Endothelial cell of umbilical vein (primary cell): Measurements from ENCODE around the gene COX7A2L. TPM values are rescaled to one million over a fixed set of nuclear protein-coding genes. Genes with fewer than 3 reads are reported as not detected.

ENCODE experiments used
- BruUV-seq: library from RNA; stranded (reverse); fragments of 400-500 nt; replicated peaks from 2 replicates; lab custom pipeline; 2021; lab: Mats Ljungman, UMichigan
- CTCF ChIA-PET: fragments of 300-600, 350-600 bp; sonication (Branson Sonifier 250); formaldehyde crosslinking; loops from one replicate; lab custom pipeline; 2021; ENCODE audit warnings: antibody characterized with exemption, inconsistent platforms; lab: Charles Lee
- POLR2A ChIA-PET: fragments of 300-600, 350-600 bp; sonication (Branson Sonifier 250); formaldehyde crosslinking; loops from one replicate; lab custom pipeline; 2021; ENCODE audit warnings: antibody characterized with exemption, inconsistent platforms; lab: Charles Lee
- DNase-seq: peaks from one replicate; pipeline ENCODE4 v3.0.0-alpha.2; 2011; ENCODE audit warnings: low read depth, low spot score
- FAIRE-seq: peaks from 2 replicates; lab custom pipeline; 2011; peaks lifted over from hg19 to GRCh38; lab: Jason Lieb, UNC
- H2AFZ ChIP-seq: 2 replicates; pipeline ENCODE4 v1.6.0; 2012; ENCODE audit warnings: low read depth, low read length, control low read depth, inconsistent platforms
- H3K27ac ChIP-seq: 2 replicates; pipeline ENCODE4 v1.5.1; 2011; ENCODE audit warnings: low read depth, mild to moderate bottlenecking, control low read depth, low read length, moderate library complexity; ENCODE audit not compliant: insufficient read depth
- H3K27me3 ChIP-seq, 2 experiments: 2 replicates each; pipeline versions ENCODE4 v1.6.0 to v1.6.1; 2011; ENCODE audit warnings: low read length in 2 of 2, mixed read lengths in 1 of 2; ENCODE audit not compliant: control insufficient read depth in 2 of 2, insufficient read depth in 2 of 2
- H3K36me3 ChIP-seq, 2 experiments: 2 replicates in 1 of 2; 3 replicates in 1 of 2; pipeline ENCODE4 v1.5.1; 2011; ENCODE audit warnings: low read length in 2 of 2, mild to moderate bottlenecking in 1 of 2, moderate library complexity in 1 of 2; ENCODE audit not compliant: control insufficient read depth in 2 of 2, insufficient read depth in 2 of 2; ENCODE audit errors: extremely low read depth in 1 of 2
- H3K4me1 ChIP-seq: 3 replicates; pipeline ENCODE4 v1.5.1; 2011; ENCODE audit warnings: mild to moderate bottlenecking, low read length; ENCODE audit not compliant: control insufficient read depth, insufficient read depth; ENCODE audit errors: extremely low read depth
- H3K4me2 ChIP-seq: 2 replicates; pipeline ENCODE4 v1.6.1; 2011; ENCODE audit warnings: low read length, control low read depth, mixed read lengths; ENCODE audit not compliant: insufficient read depth
- H3K4me3 ChIP-seq, 3 experiments: fragments of 200-600 bp in 1 of 3; sonication (generic), shearing (Covaris generic) in 1 of 3; replicated peaks in 1 of 3; 2 replicates each; pipeline ENCODE4 v1.5.1; 2011 to 2016; ENCODE audit warnings: control low read depth in 3 of 3, low read length in 3 of 3, mild to moderate bottlenecking in 2 of 3, inconsistent platforms in 1 of 3, low read depth in 1 of 3, moderate library complexity in 1 of 3; ENCODE audit not compliant: insufficient read depth in 1 of 3
- H3K79me2 ChIP-seq: 2 replicates; pipeline ENCODE4 v1.6.0; 2012; ENCODE audit warnings: low read length, inconsistent platforms; ENCODE audit not compliant: control insufficient read depth, insufficient read depth
- H3K9ac ChIP-seq: replicated peaks from 2 replicates; pipeline ENCODE3; 2011; ENCODE audit warnings: low read length, control low read depth; ENCODE audit not compliant: insufficient read depth; ENCODE audit errors: extremely low read depth
- H3K9me1 ChIP-seq: replicated peaks from 3 replicates; pipeline ENCODE4 v1.6.0; 2011; ENCODE audit warnings: mild to moderate bottlenecking, low read length; ENCODE audit not compliant: control insufficient read depth, insufficient read depth; ENCODE audit errors: extremely low read depth
- H3K9me3 ChIP-seq: replicated peaks from 2 replicates; pipeline ENCODE4 v1.5.1; 2012; ENCODE audit warnings: low read length, inconsistent platforms; ENCODE audit not compliant: control insufficient read depth, insufficient read depth
- H4K20me1 ChIP-seq: replicated peaks from 2 replicates; pipeline ENCODE3; 2011; ENCODE audit warnings: mild to moderate bottlenecking, low read length; ENCODE audit not compliant: control insufficient read depth, insufficient read depth; ENCODE audit errors: extremely low read depth
- EZH2 ChIP-seq: IDR thresholded peaks from 2 replicates; pipeline ENCODE4 v1.6.1; 2012; ENCODE audit warnings: borderline replicate concordance, low read depth, mild to moderate bottlenecking, moderate library complexity, low read length, inconsistent platforms; ENCODE audit not compliant: severe bottlenecking
- FOS ChIP-seq: IDR thresholded peaks from 2 replicates; pipeline ENCODE4 v1.6.1; 2011; ENCODE audit warnings: mild to moderate bottlenecking, low read length, moderate library complexity, borderline replicate concordance; ENCODE audit not compliant: insufficient read depth
- GATA2 ChIP-seq: IDR thresholded peaks from 2 replicates; pipeline ENCODE4 v1.7.0; 2011; ENCODE audit warnings: low read depth, mild to moderate bottlenecking, moderate library complexity, mixed read lengths, low read length; ENCODE audit not compliant: insufficient read length, insufficient read depth
- JUN ChIP-seq: IDR thresholded peaks from 2 replicates; pipeline ENCODE4 v1.6.1; 2011; ENCODE audit warnings: borderline replicate concordance, low read depth; ENCODE audit not compliant: insufficient read length, insufficient read depth
- MYC ChIP-seq: IDR thresholded peaks from one replicate; pipeline ENCODE4 v1.6.1; 2011; ENCODE audit warnings: mild to moderate bottlenecking, low read depth, low read length
- POLR2A ChIP-seq: IDR thresholded peaks from 2 replicates; pipeline ENCODE4 v1.6.1; 2012; ENCODE audit warnings: low read depth, mild to moderate bottlenecking, control low read depth, low read length
- POLR2AphosphoS5 ChIP-seq: IDR thresholded peaks from 2 replicates; pipeline ENCODE4 v1.6.1; 2012; ENCODE audit warnings: low read depth, mild to moderate bottlenecking, control low read depth, low read length, moderate library complexity; ENCODE audit not compliant: insufficient read depth
- dilution Hi-C: fragments of 300-500 bp; cut with MboI; formaldehyde crosslinking; loops from one replicate; pipeline ENCODE4 v1.15.0; 2019; ENCODE audit warnings: low sequenced_read_pairs; ENCODE audit not compliant: extremely low pct_ligation_motif_present
- intact Hi-C: fragments of 100-400 bp; cut with micrococcal nuclease; formaldehyde crosslinking; loops from one replicate; pipeline ENCODE4 v1.10.0; 2022
- polyA plus RNA-seq, 4 experiments: library from polyadenylated mRNA; depleted of rRNA in 3 of 4; stranded (reverse) in 3 of 4; unstranded in 1 of 4; fragments of >200 nt; gene quantifications; 2 replicates each; pipeline versions ENCODE4 v1.2.1 to v1.2.3, GENCODE V29; 2011 to 2012; ENCODE audit warnings: missing spikeins in 1 of 4
- total RNA-seq: library from RNA; stranded (reverse); gene quantifications from 2 replicates; pipeline ENCODE4 v1.2.3, GENCODE V29; 2021
- TF ChIP-seq, protein P1 (sequence below), 2 donors: IDR thresholded peaks; 1 replicate in 1 of 2; 2 replicates in 1 of 2; pipeline ENCODE4 v1.5.1; 2011; ENCODE audit warnings: low read length in 2 of 2, mild to moderate bottlenecking in 2 of 2, moderate library complexity in 2 of 2, control low read depth in 1 of 2, inconsistent platforms in 1 of 2, low read depth in 1 of 2; ENCODE audit not compliant: insufficient read depth in 1 of 2; ENCODE audit errors: extremely low read depth in 1 of 2
- TF ChIP-seq, protein P2 (sequence below): IDR thresholded peaks from 2 replicates; pipeline ENCODE4 v1.6.1; 2011; ENCODE audit not compliant: insufficient read depth, insufficient read length

The COX7A2L gene
- total and polyA plus RNA-seq, 2 donors (not counting 3 experiments of a cell fraction or from before 2014, with no cell fraction given) = 94.2 to 119 TPM

DNA sequence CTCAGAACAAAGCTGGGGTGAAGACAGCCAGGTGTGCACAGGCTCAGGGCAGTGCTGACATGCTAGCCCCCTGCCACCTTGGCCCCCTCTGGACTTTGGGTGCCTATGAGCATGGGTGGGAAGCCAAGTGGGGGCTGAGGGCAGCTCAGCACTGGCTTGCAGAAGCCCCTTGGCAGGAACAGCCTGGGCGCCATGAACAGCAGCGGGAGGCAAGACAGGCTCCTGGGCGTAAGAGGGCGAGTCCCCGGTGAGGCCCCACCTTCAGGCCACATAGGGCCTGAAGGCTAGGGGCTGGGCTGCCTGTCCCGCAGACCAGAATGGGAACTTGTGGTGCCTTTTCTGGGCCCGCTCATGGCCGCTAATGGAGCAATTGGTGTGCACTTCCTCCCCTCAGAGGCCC lies 47.0 kb upstream of the COX7A2L start:
- H3K36me3 ChIP-seq = no peaks in the 10 kb centered on the region
- no peak overlapping the region for H3K27ac ChIP-seq
- no peak overlapping the region for H3K4me3 ChIP-seq
- no peak overlapping the region for H3K4me2 ChIP-seq
- H3K9me3 ChIP-seq = no peaks in the 10 kb centered on the region
- POLR2A ChIA-PET = no interaction called here
- no peak for TF ChIP-seq JUN
- no peak for TF ChIP-seq EZH2
- TF ChIP-seq, protein P1, sequence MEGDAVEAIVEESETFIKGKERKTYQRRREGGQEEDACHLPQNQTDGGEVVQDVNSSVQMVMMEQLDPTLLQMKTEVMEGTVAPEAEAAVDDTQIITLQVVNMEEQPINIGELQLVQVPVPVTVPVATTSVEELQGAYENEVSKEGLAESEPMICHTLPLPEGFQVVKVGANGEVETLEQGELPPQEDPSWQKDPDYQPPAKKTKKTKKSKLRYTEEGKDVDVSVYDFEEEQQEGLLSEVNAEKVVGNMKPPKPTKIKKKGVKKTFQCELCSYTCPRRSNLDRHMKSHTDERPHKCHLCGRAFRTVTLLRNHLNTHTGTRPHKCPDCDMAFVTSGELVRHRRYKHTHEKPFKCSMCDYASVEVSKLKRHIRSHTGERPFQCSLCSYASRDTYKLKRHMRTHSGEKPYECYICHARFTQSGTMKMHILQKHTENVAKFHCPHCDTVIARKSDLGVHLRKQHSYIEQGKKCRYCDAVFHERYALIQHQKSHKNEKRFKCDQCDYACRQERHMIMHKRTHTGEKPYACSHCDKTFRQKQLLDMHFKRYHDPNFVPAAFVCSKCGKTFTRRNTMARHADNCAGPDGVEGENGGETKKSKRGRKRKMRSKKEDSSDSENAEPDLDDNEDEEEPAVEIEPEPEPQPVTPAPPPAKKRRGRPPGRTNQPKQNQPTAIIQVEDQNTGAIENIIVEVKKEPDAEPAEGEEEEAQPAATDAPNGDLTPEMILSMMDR (IDR thresholded peaks at IDR 0.05; ENCODE audit: extremely low read depth in 1 of 2, insufficient read depth in 1 of 2, low read depth in 1 of 2, low read length in 2 of 2) = no peak
- no peak for TF ChIP-seq GATA2
- TF ChIP-seq, protein P2, sequence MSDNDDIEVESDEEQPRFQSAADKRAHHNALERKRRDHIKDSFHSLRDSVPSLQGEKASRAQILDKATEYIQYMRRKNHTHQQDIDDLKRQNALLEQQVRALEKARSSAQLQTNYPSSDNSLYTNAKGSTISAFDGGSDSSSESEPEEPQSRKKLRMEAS = no peak
- no peak for TF ChIP-seq MYC
- TF ChIP-seq FOS = no peak
- TF ChIP-seq POLR2A = no peak
- no peak for TF ChIP-seq POLR2AphosphoS5
- BruUV-seq = no TSS peak
- H3K4me1 ChIP-seq = no peaks in the 10 kb centered on the region
- H3K27me3 ChIP-seq = no peaks in the 10 kb centered on the region
- H3K9ac ChIP-seq = no peak overlapping the region
- no peak for DNase-seq
- H3K79me2 ChIP-seq = no peaks in the 10 kb centered on the region
- no peak overlapping the region for H2AFZ ChIP-seq
- CTCF ChIA-PET = no interaction called here
- dilution Hi-C loops = no loop called here
- no peak for FAIRE-seq
- intact Hi-C loops = no loop called here
- H3K9me1 ChIP-seq = no peaks in the 10 kb centered on the region
- H4K20me1 ChIP-seq = no peaks in the 10 kb centered on the region
